Renal cortex interstitium (tissue), 15 donors: ENCODE measurements around the gene ATP2A2. TPM values are rescaled to one million over a fixed set of nuclear protein-coding genes. Genes with fewer than 3 reads are reported as not detected.
A peak's percentile ranks its signal among the peaks of the same experiment; 100 is the strongest.

Experiments
- DNase-seq, 11 donors: peaks; one replicate each; pipeline ENCODE4 v3.0.0-alpha.2; 2013; ENCODE audit warnings: low read depth in 9 of 11, low spot score in 4 of 11; ENCODE audit errors: extremely low read depth in 1 of 11
- long read RNA-seq, 16 experiments: transcript quantifications; one replicate each; lab custom pipeline, GENCODE V29; 2026
- polyA plus RNA-seq, 3 donors: library from polyadenylated mRNA; unstranded; fragments of 120-200 nt; gene quantifications; one replicate each; pipeline ENCODE4 v1.2.1, GENCODE V29; 2013; ENCODE audit not compliant: insufficient read length in 3 of 3

Gene ATP2A2
- 100 to 1,000 TPM; 157 to 168 (median 162) TPM for polyA plus RNA-seq
- long read RNA-seq, donor 1, full-length matches to known transcripts = 1 of 1 reads
- long read RNA-seq, donor 1, partial matches to known transcripts = 0 of 1 reads
- long read RNA-seq, donor 1, other reads (novel, unspliced or antisense) = 0 of 1 reads
- long read RNA-seq, donor 2, full-length matches to known transcripts = 3 of 3 reads
- long read RNA-seq, donor 2, partial matches to known transcripts = 0 of 3 reads
- long read RNA-seq, donor 2, other reads (novel, unspliced or antisense) = 0 of 3 reads
- long read RNA-seq, donor 3, full-length matches to known transcripts = 9 of 15 reads
- long read RNA-seq, donor 3, partial matches to known transcripts = 6 of 15 reads
- long read RNA-seq, donor 3, other reads (novel, unspliced or antisense) = 0 of 15 reads
- long read RNA-seq, donor 4, full-length matches to known transcripts = 6 of 19 reads
- long read RNA-seq, donor 4, partial matches to known transcripts = 13 of 19 reads
- long read RNA-seq, donor 4, other reads (novel, unspliced or antisense) = 0 of 19 reads
- long read RNA-seq, donor 5 = 0 reads
- long read RNA-seq, donor 6, full-length matches to known transcripts = 9 of 16 reads
- long read RNA-seq, donor 6, partial matches to known transcripts = 7 of 16 reads
- long read RNA-seq, donor 6, other reads (novel, unspliced or antisense) = 0 of 16 reads
- long read RNA-seq, donor 7, full-length matches to known transcripts = 4 of 11 reads
- long read RNA-seq, donor 7, partial matches to known transcripts = 7 of 11 reads
- long read RNA-seq, donor 7, other reads (novel, unspliced or antisense) = 0 of 11 reads
- long read RNA-seq, donor 8, full-length matches to known transcripts = 13 of 25 reads
- long read RNA-seq, donor 8, partial matches to known transcripts = 12 of 25 reads
- long read RNA-seq, donor 8, other reads (novel, unspliced or antisense) = 0 of 25 reads
- long read RNA-seq, donor 9, full-length matches to known transcripts = 6 of 13 reads
- long read RNA-seq, donor 9, partial matches to known transcripts = 7 of 13 reads
- long read RNA-seq, donor 9, other reads (novel, unspliced or antisense) = 0 of 13 reads
- long read RNA-seq, donor 10, full-length matches to known transcripts = 4 of 4 reads
- long read RNA-seq, donor 10, partial matches to known transcripts = 0 of 4 reads
- long read RNA-seq, donor 10, other reads (novel, unspliced or antisense) = 0 of 4 reads
- long read RNA-seq, donor 11, full-length matches to known transcripts = 2 of 10 reads
- long read RNA-seq, donor 11, partial matches to known transcripts = 8 of 10 reads
- long read RNA-seq, donor 11, other reads (novel, unspliced or antisense) = 0 of 10 reads
- long read RNA-seq, donor 12, full-length matches to known transcripts = 3 of 3 reads
- long read RNA-seq, donor 12, partial matches to known transcripts = 0 of 3 reads
- long read RNA-seq, donor 12, other reads (novel, unspliced or antisense) = 0 of 3 reads
- long read RNA-seq, donor 13 = 0 reads
- long read RNA-seq, donor 14, full-length matches to known transcripts = 2 of 2 reads
- long read RNA-seq, donor 14, partial matches to known transcripts = 0 of 2 reads
- long read RNA-seq, donor 14, other reads (novel, unspliced or antisense) = 0 of 2 reads
- long read RNA-seq, donor 15, full-length matches to known transcripts = 3 of 3 reads
- long read RNA-seq, donor 15, partial matches to known transcripts = 0 of 3 reads
- long read RNA-seq, donor 15, other reads (novel, unspliced or antisense) = 0 of 3 reads
- long read RNA-seq, donor 16, full-length matches to known transcripts = 8 of 76 reads
- long read RNA-seq, donor 16, partial matches to known transcripts = 68 of 76 reads
- long read RNA-seq, donor 16, other reads (novel, unspliced or antisense) = 0 of 76 reads

- DNase-seq = peak in 10 of 11 donors; percentile 76 to 90 (median 86)
These were observed at the start of gene ATP2A2 for GRCh38 chr12:110280779-110281548. Gene ATP2A2 (plus strand): TSS chr12:110281247. CDS start chr12:110281790, 543 bp downstream.

GRCh38 chr12:110233212-110233903 is 47.7 kb upstream of the ATP2A2 start:
- DNase-seq = no peak

- no peak for DNase-seq
These were observed 46.7 kb upstream of the ATP2A2 start for GRCh38 chr12:110234331-110234751.

DNA sequence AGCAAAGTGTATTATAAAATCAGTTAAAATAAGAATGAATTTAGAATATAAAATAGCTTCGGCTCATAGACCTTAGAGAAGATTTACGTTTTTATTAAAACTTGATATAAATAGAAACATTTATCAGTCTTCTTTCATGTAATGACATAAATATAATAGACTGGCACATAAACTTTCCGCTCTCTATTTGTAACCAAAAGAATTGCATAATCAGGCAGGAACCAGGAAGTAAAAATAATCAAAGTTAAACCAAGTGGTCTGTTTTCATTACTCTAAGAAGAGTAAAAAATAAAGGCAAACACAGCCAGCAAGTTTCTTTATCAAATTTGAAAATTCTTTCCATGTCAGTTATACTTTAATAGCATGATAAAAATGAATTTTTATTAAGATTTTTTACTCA is 46.3 kb upstream of the ATP2A2 start:
- DNase-seq = no peak

- DNase-seq = no peak
These were observed 45.7 kb upstream of the ATP2A2 start for GRCh38 chr12:110235383-110235782.

GRCh38 chr12:110243227-110243626 is 37.8 kb upstream of the ATP2A2 start:
- no peak for DNase-seq

- DNase-seq = no peak
These were observed 36.7 kb upstream of the ATP2A2 start for GRCh38 chr12:110244372-110244771.

DNA sequence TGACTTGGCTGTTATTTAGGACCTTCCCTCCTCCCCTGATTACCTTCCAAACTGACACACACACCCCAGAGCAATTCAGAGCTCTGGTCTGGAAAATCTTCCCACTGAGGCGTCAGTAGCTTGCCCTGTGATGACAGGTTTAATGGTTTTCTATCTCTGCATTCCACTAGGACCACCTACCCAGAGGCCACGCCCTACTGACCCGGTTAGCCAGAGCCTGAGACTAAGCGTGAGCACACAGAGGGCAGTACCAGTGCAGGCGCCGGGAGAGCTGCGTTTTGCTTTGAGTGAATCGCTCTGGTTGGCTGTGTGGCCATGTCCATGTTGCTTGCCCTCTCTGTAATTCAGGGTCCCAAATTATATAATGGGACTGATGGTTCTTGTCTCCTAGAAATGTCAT is 36.2 kb upstream of the ATP2A2 start:
- no peak for DNase-seq

DNA sequence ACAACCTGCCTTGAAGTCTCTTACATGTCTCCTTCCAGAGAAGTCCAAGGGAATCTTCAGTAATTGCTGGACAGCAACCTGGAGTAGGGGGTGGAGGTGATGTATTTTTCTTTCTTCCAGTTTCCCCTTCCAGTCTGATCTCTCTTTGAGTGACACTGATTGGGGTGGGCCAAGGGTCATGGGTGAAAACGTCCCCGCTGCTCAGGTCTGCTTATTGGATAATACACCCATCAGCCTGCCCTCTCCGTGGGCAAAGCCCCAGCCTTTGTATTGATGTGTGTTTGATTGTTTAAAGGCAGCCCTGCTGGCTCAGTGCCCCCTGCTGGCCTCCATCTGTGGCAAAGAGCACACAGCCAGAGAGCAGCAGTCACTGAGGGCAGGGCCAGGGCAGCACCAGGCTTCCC is 35.7 kb upstream of the ATP2A2 start:
- DNase-seq = no peak

- DNase-seq = no peak
These were observed 34.3 kb upstream of the ATP2A2 start for GRCh38 chr12:110246636-110247339.

DNA sequence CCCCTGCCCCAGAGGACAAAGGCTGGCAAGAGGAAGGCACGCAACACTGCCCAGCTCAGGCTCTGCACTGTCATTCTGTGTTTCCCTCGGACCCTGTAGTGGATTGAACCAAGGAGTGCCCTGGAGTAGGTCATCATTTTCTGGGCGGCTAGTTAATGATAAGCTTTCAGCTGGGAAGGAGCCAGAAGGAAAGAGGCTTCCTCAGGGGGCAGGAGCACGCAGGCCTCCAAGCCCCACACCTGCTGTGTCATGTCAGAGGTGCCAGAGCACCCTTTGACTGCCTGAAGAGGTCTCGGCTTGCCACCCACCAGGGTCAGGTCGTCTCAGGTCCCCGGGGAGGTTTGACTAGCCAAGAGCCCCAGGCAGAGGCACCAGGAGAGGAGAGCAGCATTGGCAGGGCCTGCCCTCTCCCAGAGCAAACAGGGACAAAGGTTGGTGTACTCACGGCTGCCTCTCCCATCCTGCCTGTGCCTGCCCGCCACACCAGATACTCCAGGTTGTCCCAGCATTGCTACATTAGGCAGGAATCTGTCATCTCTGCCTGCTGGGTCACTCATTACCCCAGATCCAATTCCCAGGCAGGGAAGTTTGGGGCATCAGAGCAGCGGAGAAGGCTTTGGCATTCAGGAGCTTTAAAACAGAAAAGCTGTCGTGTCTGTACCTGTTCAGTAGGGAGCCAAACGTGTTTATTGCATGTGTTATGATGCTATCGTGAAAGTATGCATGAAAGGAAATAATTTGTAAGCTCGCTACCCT is 33.5 kb upstream of the ATP2A2 start:
- DNase-seq = peak in 3 of 11 donors; percentile 48 to 71 (median 55)

GRCh38 chr12:110248096-110248447 is 33.0 kb upstream of the ATP2A2 start:
- DNase-seq = no peak

DNA sequence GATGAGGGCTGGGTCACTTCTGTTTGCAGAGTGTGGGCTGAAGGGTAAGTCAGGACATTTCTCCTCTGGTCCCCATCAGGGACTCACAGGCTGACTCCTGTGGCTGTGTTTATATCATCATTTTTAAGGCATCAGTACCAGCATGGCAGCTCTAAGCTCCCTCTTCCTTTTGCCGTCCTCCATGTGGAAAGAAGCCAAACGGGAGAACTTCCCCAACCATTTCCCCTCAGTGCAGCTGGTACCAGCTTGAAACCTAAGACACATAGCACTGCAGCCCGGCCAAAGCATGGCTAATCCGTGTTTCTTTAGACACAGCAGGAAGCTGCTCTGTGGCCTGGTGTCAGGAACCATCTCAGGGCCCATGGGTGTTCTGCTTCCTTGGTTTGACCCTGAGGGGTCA is 31.9 kb upstream of the ATP2A2 start:
- no peak for DNase-seq

DNA sequence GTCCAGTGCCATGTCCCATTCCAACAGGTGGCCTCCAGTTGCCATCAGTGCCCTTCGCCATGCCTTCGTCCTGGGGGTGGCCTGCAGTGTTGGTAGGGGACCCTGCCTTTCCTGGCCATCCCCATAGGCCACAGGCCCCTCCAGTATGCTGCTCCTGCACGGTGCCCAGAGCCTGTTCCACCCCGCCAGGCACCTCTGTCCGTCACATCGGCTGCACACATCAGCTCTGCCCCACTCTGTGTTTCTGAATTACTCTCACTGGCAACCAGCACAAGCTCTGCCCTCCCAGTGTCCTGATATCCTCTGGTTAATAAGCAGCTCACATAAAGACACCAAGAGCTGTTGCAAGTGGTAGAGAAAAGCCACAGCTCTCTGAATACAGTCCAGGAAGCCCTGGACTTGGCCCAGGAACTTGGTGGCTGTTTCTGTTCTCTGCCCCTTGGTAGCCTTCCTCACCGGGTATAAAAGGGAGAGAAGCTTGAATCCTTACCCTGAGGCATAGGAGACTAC is 31.3 kb upstream of the ATP2A2 start:
- peak in 2 of 11 donors; percentile 40 to 65 for DNase-seq

- no peak for DNase-seq
These were observed 29.7 kb upstream of the ATP2A2 start for GRCh38 chr12:110251381-110251780.
